Gastroesophageal sphincter (tissue), 4 donors: ENCODE data around the gene HTD2. TPM values are rescaled to one million over a fixed set of nuclear protein-coding genes. Genes with fewer than 3 reads are reported as not detected.
"Not testable (repeated sequence)": the region's sequence is repeated elsewhere in the genome, so short reads cannot be mapped to it uniquely, and the experiment has no call there.

Experiments used
- ATAC-seq: fragments of 150-250 bp; one replicate; pipeline ENCODE4 v1.9.1; 2016; ENCODE audit warnings: mild to moderate bottlenecking, moderate library complexity
- H3K27ac ChIP-seq, 4 donors: fragments of 200-600 bp; sonication (generic) in 3 of 4; 1 replicate in 3 of 4; 2 replicates in 1 of 4; pipeline ENCODE4 v1.5.1; 2016 to 2019
- H3K27me3 ChIP-seq: fragments of 200-600 bp; sonication (generic); one replicate; pipeline ENCODE4 v1.5.1; 2019
- H3K36me3 ChIP-seq, 2 donors: fragments of 200-600 bp; sonication (generic); one replicate each; pipeline ENCODE4 v1.5.1; 2019; ENCODE audit warnings: control low read depth in 1 of 2
- H3K4me1 ChIP-seq, 3 donors: fragments of 200-600 bp; sonication (generic); 1 replicate in 2 of 3; 2 replicates in 1 of 3; pipeline ENCODE4 v1.5.1; 2016 to 2019; ENCODE audit warnings: control low read depth in 2 of 3
- H3K4me3 ChIP-seq, 2 donors: fragments of 200-600 bp; sonication (generic); one replicate each; pipeline ENCODE4 v1.5.1; 2019; ENCODE audit warnings: mild to moderate bottlenecking in 1 of 2, moderate library complexity in 1 of 2
- H3K9me3 ChIP-seq, 3 donors: fragments of 200-600 bp; sonication (generic); one replicate each; pipeline ENCODE4 v1.5.1; 2017 to 2019; ENCODE audit warnings: control low read depth in 2 of 3
- CTCF ChIP-seq, 4 experiments: fragments of 200-600 bp in 2 of 4; fragments of 450-650 bp in 2 of 4; sonication (generic) in 1 of 4; IDR thresholded peaks; one replicate each; pipeline ENCODE4 v1.5.1; 2017 to 2019; ENCODE audit warnings: antibody characterized with exemption in 4 of 4, mild to moderate bottlenecking in 2 of 4, moderate library complexity in 2 of 4
- EP300 ChIP-seq: sonication (generic); formaldehyde crosslinking; IDR thresholded peaks from one replicate; pipeline ENCODE4 v1.6.1; 2017; ENCODE audit warnings: antibody characterized with exemption, mild to moderate bottlenecking
- POLR2A ChIP-seq, 2 donors: fragments of 450-650 bp; IDR thresholded peaks; one replicate each; pipeline ENCODE4 v1.6.1; 2017; ENCODE audit warnings: antibody characterized with exemption in 2 of 2, mild to moderate bottlenecking in 2 of 2, moderate library complexity in 1 of 2
- POLR2AphosphoS5 ChIP-seq: sonication (generic); formaldehyde crosslinking; IDR thresholded peaks from one replicate; pipeline ENCODE4 v1.6.1; 2017; ENCODE audit warnings: antibody characterized with exemption
- WGBS, 2 donors: methylation state at CpG; one replicate each; pipeline ENCODE4 v1.1.5; 2018; ENCODE audit warnings: low coverage in 1 of 2; 5-methylcytosine and 5-hydroxymethylcytosine counted together
- total RNA-seq, 4 donors: library from RNA; depleted of rRNA; stranded (reverse); fragments of >200 nt; gene quantifications; one replicate each; pipeline ENCODE4 v1.1.0, GENCODE V29; 2016

The HTD2 gene
- total RNA-seq, 4 donors from 2014 or later, result 3.3 to 19.8 (median 11.9) TPM

- no peak for ATAC-seq
- Histone ChIP-seq H3K4me1 (no peaks in the 10 kb centered on the region), H3K4me3 (no peak overlapping the region), H3K36me3 (peaks cover 0 to 76% of the 10 kb centered on the region in 2 donors), H3K9me3 (no peaks in the 10 kb centered on the region), H3K27ac (no peak overlapping the region), H3K27me3 (no peaks in the 10 kb centered on the region)
- 79 to 86% methylated on average over 4 of the region's 7 CpGs for WGBS, 2 donors
- TF ChIP-seq CTCF (IDR thresholded peaks at IDR 0.05) (no peak), POLR2AphosphoS5 (no peak), POLR2A (IDR thresholded peaks at IDR 0.05) (no peak), EP300 (no peak)
These were observed 21.0 kb upstream of the HTD2 start for GRCh38 chr3:58285334-58285733.

- Histone ChIP-seq H3K27ac (no peak overlapping the region), H3K36me3 (peaks cover 0 to 56% of the 10 kb centered on the region in 2 donors), H3K4me1 (no peaks in the 10 kb centered on the region), H3K9me3 (no peaks in the 10 kb centered on the region), H3K4me3 (no peak overlapping the region), H3K27me3 (no peaks in the 10 kb centered on the region)
- TF ChIP-seq EP300 (no peak), POLR2A (IDR thresholded peaks at IDR 0.05) (no peak), CTCF (IDR thresholded peaks at IDR 0.05) (no peak), POLR2AphosphoS5 (no peak)
- WGBS, 2 donors, result 84 to 94% methylated on average over 3 of the region's 6 CpGs
- no peak for ATAC-seq
These were observed 19.0 kb upstream of the HTD2 start for GRCh38 chr3:58287354-58287753.

GRCh38 chr3:58288011-58288728 lies 18.1 kb upstream of the HTD2 start:
- no peaks in the 10 kb centered on the region for H3K27me3 ChIP-seq
- H3K36me3 ChIP-seq, result peaks cover 0 to 53% of the 10 kb centered on the region in 2 donors
- H3K4me1 ChIP-seq, result no peaks in the 10 kb centered on the region
- TF ChIP-seq CTCF (IDR thresholded peaks at IDR 0.05) (no peak), POLR2A (IDR thresholded peaks at IDR 0.05) (no peak), EP300 (no peak), POLR2AphosphoS5 (no peak)
- H3K27ac ChIP-seq, result no peak overlapping the region
- WGBS, 2 donors, result 69 to 71% methylated on average over 2 to 3 of the region's 4 CpGs
- no peaks in the 10 kb centered on the region for H3K9me3 ChIP-seq
- no peak for ATAC-seq
- H3K4me3 ChIP-seq, result no peak overlapping the region

- ATAC-seq, H3K4me1 ChIP-seq, H3K9me3 ChIP-seq, H3K27ac ChIP-seq, H3K27me3 ChIP-seq, H3K4me3 ChIP-seq: not testable (repeated sequence)
- H3K36me3 ChIP-seq, result peaks cover 0 to 54% of the 10 kb centered on the region in 2 donors
- 100% methylated on average over 1 of the region's 4 CpGs for WGBS, 2 donors
These were observed 17.2 kb upstream of the HTD2 start for GRCh38 chr3:58288964-58289613.

DNA sequence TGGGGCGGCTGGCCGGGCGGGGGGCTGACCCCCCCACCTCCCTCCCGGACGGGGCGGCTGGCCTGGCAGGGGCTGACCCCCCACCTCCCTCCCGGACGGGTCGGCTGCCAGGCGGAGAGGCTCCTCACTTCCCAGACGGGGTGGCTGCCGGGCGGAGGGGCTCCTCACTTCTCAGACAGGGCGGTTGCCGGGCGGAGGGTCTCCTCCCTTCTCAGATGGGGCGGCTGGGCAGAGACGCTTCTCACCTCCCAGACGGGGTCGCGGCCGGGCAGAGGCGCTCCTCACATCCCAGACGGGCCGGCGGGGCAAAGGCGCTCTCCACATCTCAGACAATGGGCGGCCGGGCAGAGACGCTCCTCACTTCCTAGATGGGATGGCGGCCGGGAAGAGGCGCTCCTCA lies 15.9 kb upstream of the HTD2 start:
- WGBS, 2 donors, result no CpG with 5 or more reads among the region's 33 CpGs
- not testable (repeated sequence) for ATAC-seq, H3K27ac ChIP-seq, H3K27me3 ChIP-seq, H3K9me3 ChIP-seq, H3K4me3 ChIP-seq, H3K4me1 ChIP-seq
- H3K36me3 ChIP-seq, result peaks cover 0 to 42% of the 10 kb centered on the region in 2 donors

- Histone ChIP-seq H3K27ac (no peak overlapping the region), H3K4me3 (no peak overlapping the region), H3K9me3 (no peaks in the 10 kb centered on the region), H3K27me3 (no peaks in the 10 kb centered on the region), H3K4me1 (no peaks in the 10 kb centered on the region), H3K36me3 (peaks cover 0 to 30% of the 10 kb centered on the region in 2 donors)
- WGBS, 2 donors, result 71 to 82% methylated on average over 2 to 4 of the region's 9 CpGs
- no peak for ATAC-seq
- TF ChIP-seq EP300, result no peak
- no peak for TF ChIP-seq POLR2AphosphoS5
- TF ChIP-seq CTCF (IDR thresholded peaks at IDR 0.05), result no peak
- TF ChIP-seq POLR2A (IDR thresholded peaks at IDR 0.05), result no peak
These were observed 14.5 kb upstream of the HTD2 start for GRCh38 chr3:58291671-58292338.
